Measurements from ENCODE around the gene SUPT4H1.

SUPT4H1 gene

GRCh38 chr17:58309918-58310259 is 42.1 kb downstream of the SUPT4H1 start:
- TF ChIP-seq CTCF (conservative IDR thresholded peaks at IDR 0.05; ENCODE audit: control insufficient read depth, insufficient read depth, low read depth, low read length) = no peak
- no peak overlapping the region for H3K4me3 ChIP-seq (ENCODE audit: control insufficient read depth, low read depth, low read length)
- no peak for DNase-seq (ENCODE audit: low read depth)

GRCh38 chr17:58308985-58309917 is 42.8 kb downstream of the SUPT4H1 start:
- TF ChIP-seq CTCF (conservative IDR thresholded peaks at IDR 0.05; ENCODE audit: control insufficient read depth, insufficient read depth, low read depth, low read length) = no peak
- DNase-seq (ENCODE audit: low read depth) = no peak
- H3K4me3 ChIP-seq (ENCODE audit: control insufficient read depth, low read depth, low read length) = no peak overlapping the region

GRCh38 chr17:58308173-58308984 is 43.6 kb downstream of the SUPT4H1 start:
- no peak for DNase-seq (ENCODE audit: low read depth)
- no peak overlapping the region for H3K4me3 ChIP-seq (ENCODE audit: control insufficient read depth, low read depth, low read length)
- no peak for TF ChIP-seq CTCF (conservative IDR thresholded peaks at IDR 0.05; ENCODE audit: control insufficient read depth, insufficient read depth, low read depth, low read length)

GRCh38 chr17:58307468-58308172 is 44.4 kb downstream of the SUPT4H1 start:
- no peak overlapping the region for H3K4me3 ChIP-seq (ENCODE audit: control insufficient read depth, low read depth, low read length)
- DNase-seq (ENCODE audit: low read depth) = no peak
- TF ChIP-seq CTCF (conservative IDR thresholded peaks at IDR 0.05; ENCODE audit: control insufficient read depth, insufficient read depth, low read depth, low read length) = no peak

GRCh38 chr17:58306131-58306951 is 45.7 kb downstream of the SUPT4H1 start:
- no peak for DNase-seq (ENCODE audit: low read depth)
- no peak overlapping the region for H3K4me3 ChIP-seq (ENCODE audit: control insufficient read depth, low read depth, low read length)
- TF ChIP-seq CTCF (conservative IDR thresholded peaks at IDR 0.05; ENCODE audit: control insufficient read depth, insufficient read depth, low read depth, low read length) = no peak

GRCh38 chr17:58305626-58306025 is 46.4 kb downstream of the SUPT4H1 start:
- H3K4me3 ChIP-seq (ENCODE audit: control insufficient read depth, low read depth, low read length) = no peak overlapping the region
- TF ChIP-seq CTCF (conservative IDR thresholded peaks at IDR 0.05; ENCODE audit: control insufficient read depth, insufficient read depth, low read depth, low read length) = no peak
- DNase-seq (ENCODE audit: low read depth) = no peak

All from fibroblast of mammary gland (primary cell).